GM18505 (cell line): ENCODE results near the gene AGBL4.

ENCODE experiments used
- ATAC-seq: cut with Tn5 transposase; IDR thresholded peaks from one replicate; pipeline ENCODE4 v1.9.1; 2021; ENCODE audit not compliant: unreplicated experiment
- POLR2A ChIP-seq: IDR thresholded peaks from 4 replicates; pipeline ENCODE4 v1.6.1; 2011; ENCODE audit warnings: borderline replicate concordance; ENCODE audit not compliant: insufficient read depth, insufficient read length; ENCODE audit errors: extremely low read depth

AGBL4 gene

DNA sequence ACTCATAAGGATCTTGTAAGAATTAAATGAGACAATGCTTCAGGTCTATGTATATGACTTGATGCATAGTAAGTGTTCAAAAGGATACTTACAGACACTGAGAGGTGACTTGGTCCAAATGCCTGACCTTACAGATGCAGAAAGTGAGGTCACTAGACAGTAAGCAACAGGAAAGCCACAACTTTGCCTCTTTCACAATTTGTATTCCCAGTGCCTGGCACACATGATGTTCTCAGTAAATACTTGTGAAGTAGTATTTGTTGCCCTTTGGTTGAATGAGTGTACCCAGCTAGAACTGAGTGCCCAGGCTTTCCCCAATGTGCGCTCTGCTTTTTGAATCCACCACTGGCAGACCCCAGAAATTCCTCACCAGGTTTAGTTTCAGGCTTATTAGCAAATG, 1352.2 kb downstream of the AGBL4 start:
- ATAC-seq = no peak
- no peak for TF ChIP-seq POLR2A

DNA sequence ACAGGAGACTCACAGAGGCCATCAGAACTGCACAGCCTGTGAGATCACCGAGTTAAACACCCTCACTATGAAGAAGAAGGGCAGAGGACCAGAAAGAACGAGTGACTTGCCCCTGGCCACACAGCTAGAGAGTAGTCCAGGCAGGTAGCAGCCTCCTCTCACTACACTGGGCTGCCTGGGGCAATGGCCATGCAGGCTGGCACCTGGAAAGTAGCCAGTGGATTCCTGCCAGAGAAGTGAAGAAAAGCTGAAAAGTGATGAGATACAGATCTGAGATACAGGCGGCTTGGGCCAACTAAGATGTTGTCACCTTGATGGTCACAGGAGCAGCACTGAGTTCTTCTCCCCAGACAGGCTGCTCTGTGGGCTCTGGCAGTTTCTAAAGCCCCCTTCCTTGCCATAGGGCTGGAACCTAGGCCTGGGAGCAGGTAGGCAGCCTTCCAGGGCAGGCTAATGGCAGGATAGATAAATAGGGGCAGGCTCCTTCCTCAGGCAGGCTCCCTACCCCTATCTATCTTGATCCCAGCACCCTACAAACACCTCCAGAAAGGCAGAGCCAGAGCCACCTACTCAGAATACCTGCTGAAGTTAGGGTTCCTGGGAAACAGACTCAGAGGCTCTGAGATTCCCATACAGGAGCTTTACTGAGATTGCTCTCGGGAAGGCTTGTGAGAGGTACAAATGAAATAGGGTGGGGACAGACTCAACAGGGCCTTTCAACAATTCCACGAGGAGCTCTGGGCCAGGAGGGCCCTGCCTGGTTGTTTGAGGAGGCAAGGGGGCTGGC, 1353.3 kb downstream of the AGBL4 start:
- TF ChIP-seq POLR2A = no peak
- ATAC-seq = no peak

DNA sequence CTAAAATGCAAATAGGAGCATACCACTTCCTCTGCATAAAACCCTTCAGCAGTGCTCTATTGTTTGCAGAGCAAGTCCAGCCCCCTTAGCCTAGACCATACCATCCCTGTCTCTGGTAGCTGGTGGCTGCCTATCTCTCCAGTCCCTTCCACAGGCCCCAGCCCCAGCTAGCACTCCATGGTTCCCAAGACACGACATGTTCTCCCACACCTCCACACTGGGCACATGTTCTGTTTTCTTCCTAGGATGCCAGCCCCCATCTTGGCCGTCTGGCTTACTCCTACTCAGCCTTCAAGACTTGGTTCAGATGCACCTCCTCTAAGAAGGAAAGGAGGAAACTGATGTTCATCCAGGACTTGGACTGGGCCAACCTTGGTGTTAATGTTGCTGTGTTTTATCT, 1355.4 kb downstream of the AGBL4 start:
- no peak for TF ChIP-seq POLR2A
- no peak for ATAC-seq

DNA sequence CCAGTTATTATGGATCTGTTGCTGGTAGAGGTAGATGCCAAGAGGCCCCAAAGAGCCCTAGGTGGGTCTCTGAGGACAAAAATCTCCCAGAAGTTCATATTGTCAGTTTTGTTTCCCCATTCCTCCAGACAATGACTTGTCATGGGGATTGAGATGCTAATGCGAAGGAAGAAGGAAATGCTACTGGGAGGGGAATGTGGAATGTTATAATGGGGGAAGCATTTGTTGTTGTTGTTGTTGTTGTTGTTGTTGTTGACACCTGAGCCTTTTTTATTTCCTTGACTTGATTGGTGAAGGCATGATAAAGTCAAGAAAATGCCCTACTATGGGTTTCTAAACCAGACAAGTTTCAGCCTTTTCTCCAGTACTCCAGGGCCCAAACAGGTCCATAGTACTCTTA, 1356.0 kb downstream of the AGBL4 start:
- no peak for TF ChIP-seq POLR2A

DNA sequence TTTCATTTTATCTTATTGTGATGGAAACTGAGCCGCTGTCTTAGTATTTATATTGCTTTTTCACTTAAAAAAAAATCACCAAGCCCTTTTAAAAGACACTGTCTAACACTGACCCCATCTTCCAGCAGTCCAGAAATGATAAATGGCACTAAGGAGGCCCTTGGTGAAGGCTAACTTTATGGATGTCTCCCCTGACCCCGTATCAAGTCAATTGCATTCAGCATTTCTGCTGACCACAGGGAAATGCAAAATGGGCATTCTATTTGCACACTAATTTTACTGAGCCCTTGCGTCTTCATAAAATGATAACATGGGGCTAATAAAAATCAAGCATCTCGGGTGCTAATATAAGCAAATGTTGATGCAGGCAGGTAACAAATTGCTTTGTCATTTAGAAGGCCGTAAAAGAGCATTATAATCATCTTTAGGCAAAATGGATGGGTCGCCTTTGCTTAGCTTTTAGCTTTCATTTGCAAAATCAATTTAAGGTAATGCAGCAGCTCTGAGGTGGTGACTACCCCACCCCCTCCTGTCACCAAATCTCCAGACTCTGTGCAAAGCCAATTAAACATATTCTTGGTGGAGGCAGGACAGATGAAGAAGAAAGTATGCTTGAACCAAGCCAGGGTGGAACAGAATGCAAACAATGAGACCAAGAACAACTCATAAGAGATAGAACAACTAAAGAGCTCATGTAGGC, 1357.9 kb downstream of the AGBL4 start:
- TF ChIP-seq POLR2A = no peak
- ATAC-seq = no peak

More for the DNA sequence above, 1356.0 kb downstream of the AGBL4 start:
- no peak for ATAC-seq

DNA sequence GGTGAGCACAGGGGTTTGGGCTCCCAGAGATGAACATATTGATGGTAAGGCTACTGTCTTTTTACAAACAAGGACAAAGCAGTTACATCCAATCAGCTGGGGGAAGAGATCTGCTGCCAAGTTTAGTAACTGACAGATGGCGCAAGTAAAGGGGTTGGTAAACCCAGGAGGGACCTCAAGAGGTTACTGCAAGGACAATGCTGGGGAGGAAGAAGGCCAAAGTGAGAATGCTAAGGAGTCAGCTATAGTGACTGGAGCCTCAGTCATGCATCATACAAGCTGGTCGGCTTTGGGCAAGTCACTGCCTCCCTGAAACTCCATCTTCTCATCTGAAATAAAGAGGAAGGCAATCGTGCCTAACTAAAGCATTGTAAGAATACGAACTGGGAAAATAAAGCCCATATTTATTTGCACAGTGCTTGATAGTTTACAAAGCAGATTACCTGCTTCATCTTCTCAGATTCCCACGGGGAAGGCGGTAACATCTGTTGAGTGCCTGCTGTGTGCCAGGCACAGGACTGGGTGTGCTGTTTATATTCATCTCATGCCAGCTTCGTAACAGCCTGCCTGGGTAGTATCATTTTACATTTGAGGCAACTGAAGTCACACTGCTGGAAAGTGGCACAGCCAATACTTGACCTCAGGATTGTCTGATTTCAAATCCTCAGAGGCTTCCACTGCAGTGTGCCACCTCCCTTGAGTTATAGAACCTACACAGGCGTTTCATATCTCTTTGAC, 1361.9 kb downstream of the AGBL4 start:
- TF ChIP-seq POLR2A = no peak
- ATAC-seq = no peak

DNA sequence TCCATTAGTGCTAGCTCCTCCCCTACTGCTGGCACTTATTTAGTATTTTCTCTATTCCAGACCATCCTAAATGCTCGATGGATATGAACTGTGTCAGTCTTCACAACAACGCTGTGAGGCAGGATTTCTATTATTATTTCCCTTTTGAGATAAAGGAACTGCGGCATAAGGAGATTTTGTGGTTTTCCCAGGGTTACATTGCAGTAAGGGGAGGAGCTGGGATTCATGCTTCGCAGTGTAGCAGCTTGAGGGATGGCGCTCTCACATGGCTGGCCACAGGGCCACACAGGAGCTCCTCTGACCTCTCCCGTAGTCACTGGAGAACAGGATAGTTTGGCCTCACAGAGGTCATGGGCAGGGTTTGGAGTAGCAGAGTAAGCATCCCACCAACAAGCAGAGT, 1364.0 kb downstream of the AGBL4 start:
- ATAC-seq = no peak
- no peak for TF ChIP-seq POLR2A

DNA sequence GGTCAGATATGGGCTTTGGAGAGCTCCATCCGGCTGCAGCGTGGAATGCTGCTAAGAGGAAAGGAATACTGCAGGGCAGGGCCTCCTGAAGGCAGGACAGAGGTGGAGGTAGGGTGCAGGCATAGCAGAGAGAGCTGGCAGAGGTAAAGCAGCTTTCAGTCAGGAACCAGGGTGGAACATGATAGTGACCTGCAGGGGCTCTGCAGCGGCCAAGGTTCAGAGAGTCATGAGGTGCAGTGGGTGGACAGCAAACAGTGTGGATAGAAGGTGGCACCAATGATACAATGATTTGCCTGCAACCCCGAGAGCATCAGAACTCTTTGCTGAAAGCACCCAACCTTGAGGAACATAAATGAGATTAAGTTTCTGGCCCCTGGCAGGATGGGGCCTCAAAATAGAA, 1366.3 kb downstream of the AGBL4 start:
- no peak for TF ChIP-seq POLR2A
- ATAC-seq = no peak

DNA sequence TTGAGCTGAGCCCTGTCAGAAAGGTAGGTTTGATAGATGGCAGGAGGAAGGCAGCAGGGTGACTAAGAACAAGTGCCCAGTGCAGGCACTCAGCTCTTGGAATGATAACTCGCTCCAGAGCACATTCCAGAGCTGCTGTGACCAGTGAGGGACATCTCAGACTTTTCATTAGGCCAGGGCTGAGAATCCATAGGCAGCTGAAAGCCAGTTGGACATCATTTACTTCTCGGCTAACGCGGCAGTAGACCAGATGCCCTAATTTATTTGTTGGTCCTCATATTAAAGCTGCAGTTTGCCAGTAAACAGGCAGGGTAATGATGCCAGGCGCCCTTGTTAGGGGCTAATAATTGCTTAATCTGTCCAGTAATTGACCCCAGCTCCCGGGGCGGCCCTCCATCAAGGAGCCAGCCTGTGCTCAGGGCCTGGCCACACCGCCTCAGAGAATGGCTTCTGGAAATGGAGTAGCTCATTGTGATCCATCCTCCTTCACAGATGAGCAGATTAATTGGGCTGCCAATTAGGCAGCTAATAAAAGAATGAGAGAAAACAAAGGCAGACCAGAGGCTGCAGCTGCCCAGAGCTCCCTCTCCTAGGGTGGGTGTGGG, 1369.0 kb downstream of the AGBL4 start:
- no peak for ATAC-seq

DNA sequence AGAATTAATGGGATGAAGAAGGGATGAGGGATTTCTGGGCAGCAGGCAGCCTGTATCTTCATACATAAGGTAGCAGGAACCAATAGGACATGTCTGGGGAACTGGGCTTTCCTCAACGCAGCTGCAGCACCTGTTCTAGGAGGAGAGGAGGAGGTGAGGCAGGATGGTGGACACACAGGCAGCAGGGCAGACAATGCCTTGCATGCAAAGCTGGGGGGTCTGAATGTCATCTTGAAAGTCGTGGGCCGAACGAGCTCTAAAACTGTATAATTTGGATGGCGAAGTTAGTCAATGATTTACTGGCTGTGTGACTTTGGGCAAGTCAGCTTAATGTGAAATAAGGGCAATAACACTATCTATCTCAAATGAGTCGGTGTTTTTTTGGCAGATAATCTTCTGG, 1371.4 kb downstream of the AGBL4 start:
- TF ChIP-seq POLR2A = no peak
- ATAC-seq = no peak

More for the DNA sequence above, 1369.0 kb downstream of the AGBL4 start:
- no peak for TF ChIP-seq POLR2A

DNA sequence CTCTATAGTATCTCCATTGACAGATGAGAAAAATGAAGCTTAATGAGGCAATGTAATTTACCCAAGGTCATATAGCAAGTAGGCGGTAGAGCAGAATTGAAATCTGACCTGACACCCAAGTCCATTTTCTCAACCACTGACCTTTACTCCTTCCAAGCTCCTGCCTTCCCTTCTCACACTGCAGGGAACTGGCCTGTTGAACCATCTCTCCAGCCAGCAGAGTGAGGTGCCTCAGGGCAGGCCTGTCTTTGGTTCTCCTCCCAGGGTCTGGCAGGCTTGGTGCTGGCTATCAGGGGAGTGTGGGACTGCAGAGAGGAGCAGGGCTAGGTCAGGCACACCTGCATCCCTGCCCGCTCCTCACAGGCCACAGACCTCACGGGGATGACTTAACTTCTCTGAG, 1373.9 kb downstream of the AGBL4 start:
- TF ChIP-seq POLR2A = no peak
- ATAC-seq = no peak

DNA sequence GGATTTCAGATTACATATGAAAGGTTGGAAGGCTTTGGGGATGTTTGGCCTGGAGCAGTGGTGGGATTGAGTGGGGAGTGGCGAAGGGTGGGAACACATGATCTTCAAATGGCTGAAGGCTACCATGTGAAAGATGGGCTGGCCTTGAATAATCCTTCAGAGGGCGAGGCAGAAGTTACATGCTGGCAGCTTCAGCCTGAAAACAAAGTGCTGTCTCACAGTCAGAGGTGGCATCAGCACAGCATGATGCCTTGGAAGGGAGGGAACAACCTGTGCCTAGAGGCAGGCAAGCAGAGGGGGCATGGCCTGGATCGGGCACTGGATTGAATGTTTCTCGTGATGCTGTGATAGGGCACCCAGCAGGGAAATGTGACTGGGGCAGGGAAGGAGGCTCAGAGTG, 1377.9 kb downstream of the AGBL4 start:
- ATAC-seq = no peak
- TF ChIP-seq POLR2A = no peak

DNA sequence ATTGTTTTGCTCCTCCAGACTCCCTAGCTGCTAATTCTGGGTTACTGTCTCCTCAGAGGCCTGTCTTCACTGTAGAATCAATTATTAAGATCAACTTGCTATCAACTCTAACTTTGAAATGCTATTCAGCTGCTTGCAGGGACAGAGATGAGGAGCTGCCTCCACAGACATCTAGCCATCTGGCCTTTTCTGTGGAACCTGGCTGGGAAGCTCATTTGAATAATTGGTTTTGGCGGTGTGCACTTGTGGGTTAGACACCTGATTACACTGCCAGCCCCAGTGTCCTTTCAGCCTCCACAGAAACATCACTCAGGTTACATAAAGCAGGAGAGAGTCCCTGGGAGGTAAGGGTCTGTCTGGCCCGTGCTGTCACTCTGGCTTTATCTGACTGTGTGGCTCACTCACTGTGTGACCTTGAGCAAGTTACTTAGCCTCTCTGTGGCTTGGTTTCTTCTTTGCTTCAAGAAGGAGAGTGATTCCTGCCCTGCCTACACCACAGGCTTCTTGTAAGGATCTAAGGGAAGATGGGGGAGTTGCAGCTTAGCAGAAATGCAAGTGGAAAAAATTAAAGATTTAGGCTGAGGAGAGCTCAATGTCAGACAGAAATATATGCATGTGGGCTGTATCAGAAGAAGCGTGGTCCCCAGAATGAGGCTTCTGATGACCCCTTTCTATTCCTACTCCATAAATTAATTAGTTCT, 1378.7 kb downstream of the AGBL4 start:
- TF ChIP-seq POLR2A = no peak
- ATAC-seq = no peak
